ENCODE measurements around the gene RPIA.

The RPIA gene

GRCh38 chr2:88684519-88684918, 7.0 kb upstream of the RPIA start:
- DNase-seq (ENCODE audit: low read depth, low spot score) = no peak

- DNase-seq (ENCODE audit: low read depth, low spot score) = no peak
These were observed 5.2 kb upstream of the RPIA start for GRCh38 chr2:88686320-88686719.

GRCh38 chr2:88687384-88687783, 4.1 kb upstream of the RPIA start:
- no peak for DNase-seq (ENCODE audit: low read depth, low spot score)

- DNase-seq (ENCODE audit: low read depth, low spot score) = no peak
These were observed 708 bp upstream of the RPIA start for GRCh38 chr2:88690591-88691338.

GRCh38 chr2:88692187-88692586, 714 bp downstream of the RPIA start:
- DNase-seq (ENCODE audit: low read depth, low spot score) = peak; percentile 36

- DNase-seq (ENCODE audit: low read depth, low spot score) = no peak
These were observed 2.5 kb downstream of the RPIA start for GRCh38 chr2:88693911-88694414.

GRCh38 chr2:88696611-88697010, 5.1 kb downstream of the RPIA start:
- DNase-seq (ENCODE audit: low read depth, low spot score) = no peak

- no peak for DNase-seq (ENCODE audit: low read depth, low spot score)
These were observed 6.0 kb downstream of the RPIA start for GRCh38 chr2:88697370-88698026.

GRCh38 chr2:88698027-88698413, 6.5 kb downstream of the RPIA start:
- no peak for DNase-seq (ENCODE audit: low read depth, low spot score)

GRCh38 chr2:88698498-88699233, 7.2 kb downstream of the RPIA start:
- DNase-seq (ENCODE audit: low read depth, low spot score) = peak; percentile 66

GRCh38 chr2:88707003-88707402, 15.5 kb downstream of the RPIA start:
- no peak for DNase-seq (ENCODE audit: low read depth, low spot score)

GRCh38 chr2:88709181-88709631, 17.7 kb downstream of the RPIA start:
- DNase-seq (ENCODE audit: low read depth, low spot score) = no peak

GRCh38 chr2:88711289-88711688, 19.8 kb downstream of the RPIA start:
- no peak for DNase-seq (ENCODE audit: low read depth, low spot score)

- peak; percentile 7 for DNase-seq (ENCODE audit: low read depth, low spot score)
These were observed 20.4 kb downstream of the RPIA start for GRCh38 chr2:88711897-88712296.

GRCh38 chr2:88713408-88713807, 21.9 kb downstream of the RPIA start:
- DNase-seq (ENCODE audit: low read depth, low spot score) = no peak

- DNase-seq (ENCODE audit: low read depth, low spot score) = no peak
These were observed 23.2 kb downstream of the RPIA start for GRCh38 chr2:88714667-88715066.

GRCh38 chr2:88720399-88720798, 28.9 kb downstream of the RPIA start:
- DNase-seq (ENCODE audit: low read depth, low spot score) = no peak

- no peak for DNase-seq (ENCODE audit: low read depth, low spot score)
These were observed 29.8 kb downstream of the RPIA start for GRCh38 chr2:88721268-88721667.

GRCh38 chr2:88724643-88725332, 33.3 kb downstream of the RPIA start:
- no peak for DNase-seq (ENCODE audit: low read depth, low spot score)

GRCh38 chr2:88729061-88729745, 37.7 kb downstream of the RPIA start:
- no peak for DNase-seq (ENCODE audit: low read depth, low spot score)
